Calu3 (cell line): ENCODE data around the gene WBP4. TPM values are rescaled to one million over a fixed set of nuclear protein-coding genes. Genes with fewer than 3 reads are reported as not detected.

Experiments
- BruUV-seq: library from RNA; stranded (reverse); fragments of 400-500 nt; replicated peaks from 2 replicates; lab custom pipeline; 2021; lab: Mats Ljungman, UMichigan
- CTCF ChIA-PET: fragments of 300-600 bp; sonication (Branson Sonifier 250); formaldehyde crosslinking; loops from one replicate; lab custom pipeline; 2022; ENCODE audit warnings: antibody characterized with exemption; lab: Charles Lee
- DNase-seq: peaks from one replicate; pipeline ENCODE4 v3.0.0; 2022
- H3K27ac Mint-ChIP-seq: one replicate; pipeline ENCODE4 v1.8.0; 2022; ENCODE audit warnings: mixed read lengths; ENCODE audit not compliant: unreplicated experiment
- H3K27me3 Mint-ChIP-seq: one replicate; pipeline ENCODE4 v1.8.0; 2022; ENCODE audit warnings: mixed read lengths; ENCODE audit not compliant: unreplicated experiment
- H3K36me3 Mint-ChIP-seq: one replicate; pipeline ENCODE4 v1.8.0; 2022; ENCODE audit warnings: mild to moderate bottlenecking, moderate library complexity, mixed read lengths; ENCODE audit not compliant: insufficient read depth, unreplicated experiment
- H3K4me1 Mint-ChIP-seq: one replicate; pipeline ENCODE4 v1.8.0; 2022; ENCODE audit warnings: mild to moderate bottlenecking, low read depth, mixed read lengths; ENCODE audit not compliant: unreplicated experiment
- H3K4me3 Mint-ChIP-seq: one replicate; pipeline ENCODE4 v1.8.0; 2022; ENCODE audit warnings: mild to moderate bottlenecking, low read depth, moderate library complexity, mixed read lengths; ENCODE audit not compliant: unreplicated experiment
- H3K9me3 Mint-ChIP-seq: one replicate; pipeline ENCODE4 v1.8.0; 2022; ENCODE audit warnings: low read depth, mixed read lengths; ENCODE audit not compliant: unreplicated experiment
- CTCF ChIP-seq: fragments of 200-600 bp; IDR thresholded peaks from one replicate; pipeline ENCODE4 v1.8.0; 2022; ENCODE audit warnings: antibody characterized with exemption; ENCODE audit not compliant: unreplicated experiment
- intact Hi-C: fragments of 100-400 bp; cut with micrococcal nuclease; formaldehyde crosslinking; loops from one replicate; pipeline ENCODE4 v1.10.0; 2022; ENCODE audit not compliant: unreplicated experiment
- total RNA-seq: library from RNA; stranded (reverse); gene quantifications from 2 replicates; pipeline ENCODE4 v1.2.3, GENCODE V29; 2022

Gene WBP4
- total RNA-seq, 1 experiment from 2014 or later: 7.2 TPM

GRCh38 chr13:41049480-41050440 lies 11.5 kb upstream of the WBP4 start:
- H3K27me3 Mint-ChIP-seq: no peaks in the 10 kb centered on the region
- DNase-seq: no peak
- peaks cover 15% of the 10 kb centered on the region for H3K9me3 Mint-ChIP-seq
- H3K4me3 Mint-ChIP-seq: no peak overlapping the region
- BruUV-seq: no TSS peak
- H3K27ac Mint-ChIP-seq: peak overlapping the region; percentile 25
- TF ChIP-seq CTCF: no peak
- peaks cover 17% of the 10 kb centered on the region for H3K36me3 Mint-ChIP-seq
- H3K4me1 Mint-ChIP-seq: peaks cover 18% of the 10 kb centered on the region
- CTCF ChIA-PET: no interaction called here
- intact Hi-C loops: loop anchor here (10.0 kb wide), 1 partner anchor 255 kb away; no protein-coding TSS in a partner anchor

- H3K4me3 Mint-ChIP-seq: no peak overlapping the region
- TF ChIP-seq CTCF: no peak
- peak; percentile 5 for DNase-seq
- intact Hi-C loops: loop anchor here (2.0 to 10.0 kb wide), 2 partner anchors 34 to 258 kb away; partner anchors contain the start of gene ELF1
- no peaks in the 10 kb centered on the region for H3K27me3 Mint-ChIP-seq
- peaks cover 17% of the 10 kb centered on the region for H3K36me3 Mint-ChIP-seq
- H3K27ac Mint-ChIP-seq: no peak overlapping the region
- H3K9me3 Mint-ChIP-seq: peaks cover 12% of the 10 kb centered on the region
- H3K4me1 Mint-ChIP-seq: peaks cover 45% of the 10 kb centered on the region
- BruUV-seq: no TSS peak
- CTCF ChIA-PET: interaction anchor here (0.6 kb wide), 1 partner anchor 21 kb away, joined by 5 read pairs; no protein-coding TSS in a partner anchor
Observed at GRCh38 chr13:41052441-41052840, 8.9 kb upstream of the WBP4 start.

GRCh38 chr13:41053384-41053826 lies 7.9 kb upstream of the WBP4 start:
- Mint-ChIP-seq H3K36me3 (peaks cover 21% of the 10 kb centered on the region), H3K9me3 (peaks cover 12% of the 10 kb centered on the region), H3K27ac (no peak overlapping the region), H3K4me1 (peaks cover 55% of the 10 kb centered on the region), H3K4me3 (peak overlapping the region; percentile 13), H3K27me3 (no peaks in the 10 kb centered on the region)
- no peak for TF ChIP-seq CTCF
- no peak for DNase-seq
- intact Hi-C loops: loop anchor here (2.0 to 10.0 kb wide), 2 partner anchors 35 to 259 kb away; partner anchors contain the start of gene ELF1
- CTCF ChIA-PET: interaction anchor here (0.6 kb wide), 1 partner anchor 20 kb away, joined by 5 read pairs; no protein-coding TSS in a partner anchor
- no TSS peak for BruUV-seq

DNA sequence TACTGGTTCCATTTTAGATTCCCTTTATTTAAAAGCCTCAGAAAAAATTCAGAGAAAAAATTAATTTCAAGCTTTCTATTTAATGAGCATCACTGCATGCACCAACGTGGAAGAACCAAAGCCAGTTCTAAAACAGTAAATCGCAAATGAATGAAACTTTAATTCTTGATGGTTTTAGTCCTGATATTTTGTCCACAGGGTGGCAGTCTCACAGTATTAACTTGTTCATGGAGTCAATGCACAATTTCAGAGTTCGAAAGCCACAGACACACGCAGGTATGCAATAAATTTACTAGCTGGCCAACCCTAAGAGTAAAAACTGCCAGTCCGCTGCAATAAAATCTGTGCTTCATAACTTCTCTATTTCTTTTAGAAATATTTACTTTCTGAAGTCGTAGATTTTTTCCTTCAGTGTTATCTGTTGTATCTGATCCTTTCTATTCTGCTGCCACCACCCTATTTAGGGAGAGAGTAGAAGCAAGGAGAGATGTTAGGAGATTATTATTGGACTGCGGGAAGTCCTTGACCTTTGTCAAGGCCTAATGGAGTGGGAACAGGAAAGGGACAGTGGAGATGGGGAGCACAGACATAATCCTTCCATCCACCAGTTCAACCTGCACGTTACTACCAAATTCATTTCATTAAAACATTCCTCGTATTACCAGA lies 7.0 kb upstream of the WBP4 start:
- intact Hi-C loops: loop anchor here (2.0 to 10.0 kb wide), 2 partner anchors 60 to 260 kb away; no protein-coding TSS in a partner anchor
- Mint-ChIP-seq H3K9me3 (peaks cover 4% of the 10 kb centered on the region), H3K27me3 (no peaks in the 10 kb centered on the region), H3K4me3 (peak overlapping the region; percentile 13), H3K36me3 (peaks cover 30% of the 10 kb centered on the region), H3K27ac (no peak overlapping the region), H3K4me1 (peaks cover 56% of the 10 kb centered on the region)
- no TSS peak for BruUV-seq
- DNase-seq: peak; percentile 32
- peak; percentile 31 for TF ChIP-seq CTCF
- CTCF ChIA-PET: interaction anchor here (0.8 to 1.5 kb wide), 2 partner anchors 80 to 86 kb away, joined by 3 to 6 read pairs; no protein-coding TSS in a partner anchor
